Liver (tissue), 9 donors: ENCODE measurements around the gene ARL13A. TPM values are rescaled to one million over a fixed set of nuclear protein-coding genes. Genes with fewer than 3 reads are reported as not detected.

Source experiments
- DNase-seq: peaks from one replicate; pipeline ENCODE4 v3.0.0-alpha.2; 2017; ENCODE audit warnings: low spot score
- H3K27ac ChIP-seq, 2 donors: one replicate each; pipeline ENCODE4 v1.7.0; 2013; ENCODE audit warnings: inconsistent platforms in 2 of 2, low read length in 2 of 2, control low read depth in 1 of 2, low read depth in 1 of 2, mild to moderate bottlenecking in 1 of 2
- H3K27me3 ChIP-seq, 4 donors: one replicate each; pipeline versions ENCODE4 v1.6.1 to v1.7.0; 2013; ENCODE audit warnings: low read length in 3 of 4, inconsistent platforms in 1 of 4, mild to moderate bottlenecking in 1 of 4, moderate library complexity in 1 of 4; ENCODE audit not compliant: control insufficient read depth in 4 of 4, insufficient read depth in 4 of 4
- H3K36me3 ChIP-seq, 4 donors: one replicate each; pipeline versions ENCODE4 v1.6.1 to v1.7.0; 2013; ENCODE audit warnings: low read length in 3 of 4, mild to moderate bottlenecking in 3 of 4, low read depth in 1 of 4, moderate library complexity in 1 of 4; ENCODE audit not compliant: control insufficient read depth in 4 of 4, insufficient read depth in 3 of 4
- H3K4me1 ChIP-seq, 4 donors: one replicate each; pipeline versions ENCODE4 v1.6.1 to v1.7.0; 2013; ENCODE audit warnings: low read length in 3 of 4, mild to moderate bottlenecking in 3 of 4, moderate library complexity in 1 of 4; ENCODE audit not compliant: control insufficient read depth in 4 of 4, insufficient read depth in 4 of 4
- H3K4me3 ChIP-seq, 3 donors: one replicate each; pipeline versions ENCODE4 v1.6.1 to v1.7.0; 2013; ENCODE audit warnings: low read length in 3 of 3, control low read depth in 1 of 3, low read depth in 1 of 3, mild to moderate bottlenecking in 1 of 3
- H3K9ac ChIP-seq, 2 donors: one replicate each; pipeline ENCODE4 v1.7.0; 2013; ENCODE audit warnings: low read length in 2 of 2, mild to moderate bottlenecking in 2 of 2, moderate library complexity in 2 of 2, control low read depth in 1 of 2, low read depth in 1 of 2
- H3K9me3 ChIP-seq, 4 donors: one replicate each; pipeline versions ENCODE4 v1.6.1 to v1.7.0; 2013; ENCODE audit warnings: low read length in 3 of 4; ENCODE audit not compliant: control insufficient read depth in 4 of 4
- ATF3 ChIP-seq: IDR thresholded peaks from 2 replicates; pipeline ENCODE4 v1.6.1; 2016; ENCODE audit warnings: antibody characterized with exemption
- CTCF ChIP-seq: fragments of 150-350 bp; IDR thresholded peaks from 2 replicates; pipeline ENCODE4 v1.5.1; 2017; ENCODE audit warnings: improper control_type of control experiment, low read depth, low read length; ENCODE audit not compliant: missing input control
- EGR1 ChIP-seq, 2 donors: IDR thresholded peaks; 2 replicates each; pipeline ENCODE4 v1.6.1; 2016 to 2018; ENCODE audit warnings: antibody characterized with exemption in 2 of 2, low read depth in 2 of 2
- FOXA1 ChIP-seq: IDR thresholded peaks from 2 replicates; pipeline ENCODE4 v1.6.1; 2016; ENCODE audit warnings: antibody characterized with exemption
- FOXA2 ChIP-seq: IDR thresholded peaks from 2 replicates; pipeline ENCODE4 v1.6.1; 2016; ENCODE audit warnings: antibody characterized with exemption
- GABPA ChIP-seq, 2 donors: IDR thresholded peaks in 1 of 2; conservative IDR thresholded peaks in 1 of 2; 2 replicates each; pipeline ENCODE4 v1.6.1; 2016; ENCODE audit warnings: antibody characterized with exemption in 2 of 2, mild to moderate bottlenecking in 1 of 2, moderate library complexity in 1 of 2
- HNF4A ChIP-seq, 2 donors: conservative IDR thresholded peaks; 2 replicates each; pipeline ENCODE4 v1.6.1; 2016; ENCODE audit warnings: antibody characterized with exemption in 2 of 2, mild to moderate bottlenecking in 2 of 2
- HNF4G ChIP-seq: IDR thresholded peaks from 2 replicates; pipeline ENCODE4 v1.6.1; 2016; ENCODE audit warnings: antibody characterized with exemption
- JUND ChIP-seq, 2 donors: IDR thresholded peaks; 2 replicates each; pipeline ENCODE4 v1.6.1; 2016; ENCODE audit warnings: antibody characterized with exemption in 2 of 2
- MAX ChIP-seq: IDR thresholded peaks from 2 replicates; pipeline ENCODE4 v1.6.1; 2016; ENCODE audit warnings: antibody characterized with exemption
- NR2F2 ChIP-seq: IDR thresholded peaks from 2 replicates; pipeline ENCODE4 v1.6.1; 2016; ENCODE audit warnings: antibody characterized with exemption
- RAD21 ChIP-seq, 2 donors: IDR thresholded peaks; 2 replicates each; pipeline ENCODE4 v1.6.1; 2016; ENCODE audit warnings: antibody characterized with exemption in 2 of 2, mild to moderate bottlenecking in 2 of 2
- REST ChIP-seq: IDR thresholded peaks from 2 replicates; pipeline ENCODE4 v1.6.1; 2016; ENCODE audit warnings: antibody characterized with exemption, mild to moderate bottlenecking
- RXRA ChIP-seq, 2 donors: IDR thresholded peaks; 2 replicates each; pipeline ENCODE4 v1.6.1; 2017 to 2018; ENCODE audit warnings: antibody characterized with exemption in 2 of 2, mild to moderate bottlenecking in 1 of 2
- SP1 ChIP-seq: IDR thresholded peaks from 2 replicates; pipeline ENCODE4 v1.6.1; 2018; ENCODE audit warnings: antibody characterized with exemption, mild to moderate bottlenecking
- TAF1 ChIP-seq: conservative IDR thresholded peaks from 2 replicates; pipeline ENCODE4 v1.6.1; 2016; ENCODE audit warnings: antibody characterized with exemption, mild to moderate bottlenecking
- YY1 ChIP-seq: IDR thresholded peaks from 2 replicates; pipeline ENCODE4 v1.6.1; 2016; ENCODE audit warnings: antibody characterized with exemption, mild to moderate bottlenecking
- ZBTB33 ChIP-seq: IDR thresholded peaks from 2 replicates; pipeline ENCODE4 v1.6.1; 2016; ENCODE audit warnings: antibody characterized with exemption
- WGBS: extraction: QIAGEN DNeasy Blood & Tissue Kit; methylation state at CpG from one replicate; pipeline ENCODE4 v1.1.7; 2013; 5-methylcytosine and 5-hydroxymethylcytosine counted together
- polyA plus RNA-seq, 2 donors: library from polyadenylated mRNA; stranded (reverse) in 1 of 2; unstranded in 1 of 2; fragments of 200-250 nt in 1 of 2; fragments of >200 nt in 1 of 2; fragmentation: Nextera tagmentation in 1 of 2; extraction: Ambion mirVana in 1 of 2; gene quantifications; one replicate each; pipeline versions ENCODE4 v1.2.1 to v1.2.3, GENCODE V29; 2013 to 2015
- total RNA-seq, 2 donors: library from RNA; depleted of rRNA; stranded (reverse); fragments of >200 nt; gene quantifications; one replicate each; pipeline ENCODE4 v1.2.3, GENCODE V29; 2014
- donor health status: healthy.
- donor health status: healthy.
- donor health status: healthy.
- donor health status: healthy.
- donor health status: healthy.

The ARL13A gene
- total and polyA plus RNA-seq, 4 donors = not detected

- H3K4me3 ChIP-seq = no peak overlapping the region
- no peak for DNase-seq
- TF ChIP-seq ATF3 (no peak), MAX (no peak), FOXA2 (no peak), CTCF (no peak), RXRA (IDR thresholded peaks at IDR 0.05) (no peak), GABPA (IDR thresholded peaks at IDR 0.05 in 1 of 2, conservative IDR thresholded peaks at IDR 0.05 in 1 of 2) (no peak), TAF1 (no peak), HNF4G (no peak), FOXA1 (no peak), SP1 (no peak), YY1 (no peak), JUND (IDR thresholded peaks at IDR 0.05) (no peak), REST (no peak), ZBTB33 (no peak), EGR1 (IDR thresholded peaks at IDR 0.05; ENCODE audit: low read depth in 2 of 2) (no peak), NR2F2 (no peak), HNF4A (conservative IDR thresholded peaks at IDR 0.05) (no peak), RAD21 (IDR thresholded peaks at IDR 0.05) (no peak)
- H3K27me3 ChIP-seq = no peaks in the 10 kb centered on the region
- no peaks in the 10 kb centered on the region for H3K4me1 ChIP-seq
- WGBS = 95% methylated on average over 2 of the region's 2 CpGs
- no peak overlapping the region for H3K27ac ChIP-seq
- no peaks in the 10 kb centered on the region for H3K9me3 ChIP-seq
- peaks cover 0 to 2% (median under 1%) of the 10 kb centered on the region in 4 donors for H3K36me3 ChIP-seq
- no peak overlapping the region for H3K9ac ChIP-seq
Measured at GRCh38 chrX:100999451-100999850, 29.9 kb downstream of the ARL13A start.
